Panc1 (cell line): ENCODE results near the gene ARSG. TPM values are rescaled to one million over a fixed set of nuclear protein-coding genes. Genes with fewer than 3 reads are reported as not detected.

Source experiments
- ATAC-seq: fragments of 200-7000 bp; cut with Tn5 transposase; 2 replicates; pipeline ENCODE4 v1.9.1; 2020; ENCODE audit warnings: mild to moderate bottlenecking, moderate library complexity
- BruUV-seq: library from RNA; stranded (reverse); fragments of 400-500 nt; replicated peaks from 2 replicates; lab custom pipeline; 2021; lab: Mats Ljungman, UMichigan
- CTCF ChIA-PET: fragments of 300-600 bp; sonication (Branson Sonifier 250); formaldehyde crosslinking; loops from one replicate; lab custom pipeline; 2022; ENCODE audit warnings: antibody characterized with exemption; lab: Charles Lee
- POLR2A ChIA-PET: fragments of 300-600 bp; sonication (Branson Sonifier 250); formaldehyde crosslinking; loops from one replicate; lab custom pipeline; 2022; ENCODE audit warnings: antibody characterized with exemption; lab: Charles Lee
- DNase-seq: peaks from one replicate; pipeline ENCODE4 v3.0.0-alpha.2; 2010; ENCODE audit warnings: low read depth, low spot score
- H3K27ac ChIP-seq: 2 replicates; pipeline ENCODE4 v1.5.1; 2011; ENCODE audit warnings: mild to moderate bottlenecking, low read length, inconsistent platforms
- H3K27me3 ChIP-seq: fragments of 200-500 bp; sonication (Bioruptor generic); 2 replicates; pipeline ENCODE4 v1.6.0; 2014; ENCODE audit warnings: low read length, inconsistent platforms; ENCODE audit not compliant: control insufficient read depth, insufficient read depth
- H3K36me3 ChIP-seq: fragments of 200-500 bp; sonication (Bioruptor generic); 2 replicates; pipeline ENCODE4 v1.5.1; 2014; ENCODE audit warnings: inconsistent platforms, mild to moderate bottlenecking, low read length, moderate library complexity; ENCODE audit not compliant: control insufficient read depth, insufficient read depth
- H3K4me1 ChIP-seq: 2 replicates; pipeline ENCODE4 v1.5.1; 2011; ENCODE audit warnings: inconsistent platforms, mild to moderate bottlenecking, low read length, moderate library complexity; ENCODE audit not compliant: control insufficient read depth, insufficient read depth
- H3K4me3 ChIP-seq, 2 experiments: 2 replicates each; pipeline ENCODE4 v1.5.1; 2011 to 2012; ENCODE audit warnings: low read depth in 2 of 2, low read length in 2 of 2, mild to moderate bottlenecking in 2 of 2, inconsistent platforms in 1 of 2, moderate library complexity in 1 of 2
- H3K9me3 ChIP-seq: fragments of 200-500 bp; sonication (Bioruptor generic); 2 replicates; pipeline ENCODE4 v1.5.1; 2014; ENCODE audit warnings: low read depth, mild to moderate bottlenecking, inconsistent platforms, low read length, moderate library complexity; ENCODE audit not compliant: control insufficient read depth, insufficient read depth
- CTCF ChIP-seq: fragments of 450-650 bp; IDR thresholded peaks from 2 replicates; pipeline ENCODE4 v1.5.1; 2017; ENCODE audit warnings: mild to moderate bottlenecking
- POLR2AphosphoS5 ChIP-seq: IDR thresholded peaks from 2 replicates; pipeline ENCODE4 v1.6.1; 2012; ENCODE audit warnings: mild to moderate bottlenecking, low read depth, low read length, moderate library complexity
- REST ChIP-seq, 2 experiments: IDR thresholded peaks; 2 replicates each; pipeline ENCODE4 v1.6.1; 2011 to 2012; ENCODE audit warnings: low read depth in 2 of 2, control low read depth in 1 of 2, low read length in 1 of 2, mild to moderate bottlenecking in 1 of 2, moderate library complexity in 1 of 2; ENCODE audit not compliant: insufficient read depth in 1 of 2
- SIN3A ChIP-seq: IDR thresholded peaks from 2 replicates; pipeline ENCODE4 v1.6.1; 2012; ENCODE audit warnings: low read depth, mild to moderate bottlenecking, low read length, moderate library complexity, borderline replicate concordance; ENCODE audit not compliant: insufficient read depth
- TCF7L2 ChIP-seq: IDR thresholded peaks from 2 replicates; pipeline ENCODE4 v1.6.1; 2011; ENCODE audit warnings: mild to moderate bottlenecking, low read depth, low read length, inconsistent platforms
- in situ Hi-C: cut with HindIII; loops from 2 replicates; pipeline ENCODE4 v1.10.0; 2016; ENCODE audit warnings: low sequenced_read_pairs, low pct_unique_long_range_greater_than_20kb
- intact Hi-C: fragments of 100-400 bp; cut with micrococcal nuclease; formaldehyde crosslinking; loops from one replicate; pipeline ENCODE4 v1.10.0; 2022; ENCODE audit not compliant: unreplicated experiment
- total RNA-seq: library from RNA; stranded (reverse); gene quantifications from one replicate; pipeline ENCODE4 v1.2.1, GENCODE V29; 2021; ENCODE audit not compliant: unreplicated experiment

The ARSG gene
- total RNA-seq, 1 experiment from 2014 or later, result 2.3 TPM

- no peak overlapping the region for H3K27ac ChIP-seq
- no TSS peak for BruUV-seq
- no peak for TF ChIP-seq SIN3A
- TF ChIP-seq CTCF, result no peak
- H3K4me1 ChIP-seq, result no peaks in the 10 kb centered on the region
- H3K27me3 ChIP-seq, result no peaks in the 10 kb centered on the region
- DNase-seq (no peak), ATAC-seq (no peak)
- no peaks in the 10 kb centered on the region for H3K9me3 ChIP-seq
- no peaks in the 10 kb centered on the region for H3K36me3 ChIP-seq
- H3K4me3 ChIP-seq, result no peak overlapping the region
- POLR2A ChIA-PET, result no interaction called here
- CTCF ChIA-PET, result no interaction called here
- in situ Hi-C loops, result no loop called here
- intact Hi-C loops, result no loop called here
These were observed 132.0 kb downstream of the ARSG start for GRCh38 chr17:68423251-68423650.

GRCh38 chr17:68424203-68424602 lies 132.9 kb downstream of the ARSG start:
- in situ Hi-C loops (no loop called here), intact Hi-C loops (no loop called here)
- Histone ChIP-seq H3K9me3 (no peaks in the 10 kb centered on the region), H3K27me3 (no peaks in the 10 kb centered on the region), H3K27ac (no peak overlapping the region), H3K4me1 (no peaks in the 10 kb centered on the region), H3K36me3 (no peaks in the 10 kb centered on the region), H3K4me3 (no peak overlapping the region)
- TF ChIP-seq SIN3A (no peak), CTCF (no peak), POLR2AphosphoS5 (no peak), TCF7L2 (no peak)
- CTCF ChIA-PET, result no interaction called here
- no TSS peak for BruUV-seq
- POLR2A ChIA-PET, result interaction anchor here (0.5 kb wide), 1 partner anchor 296 kb away, joined by 3 read pairs; no protein-coding TSS in a partner anchor
- no peak for DNase-seq
- ATAC-seq, result no peak

GRCh38 chr17:68424861-68425260 lies 133.6 kb downstream of the ARSG start:
- POLR2A ChIA-PET, result interaction anchor here (0.5 kb wide), 1 partner anchor 295 kb away, joined by 3 read pairs; no protein-coding TSS in a partner anchor

More at GRCh38 chr17:68424861-68425260, 133.6 kb downstream of the ARSG start:
- Histone ChIP-seq H3K9me3 (no peaks in the 10 kb centered on the region), H3K4me1 (no peaks in the 10 kb centered on the region), H3K36me3 (no peaks in the 10 kb centered on the region), H3K27me3 (no peaks in the 10 kb centered on the region), H3K4me3 (no peak overlapping the region), H3K27ac (no peak overlapping the region)
- in situ Hi-C loops (no loop called here), intact Hi-C loops (no loop called here)
- CTCF ChIA-PET, result no interaction called here
- no peak for TF ChIP-seq POLR2AphosphoS5
- no peak for TF ChIP-seq TCF7L2
- TF ChIP-seq REST (IDR thresholded peaks at IDR 0.05; ENCODE audit: insufficient read depth in 1 of 2, low read depth in 2 of 2, low read length in 1 of 2), result no peak
- no peak for TF ChIP-seq SIN3A
- no peak for TF ChIP-seq CTCF
- no TSS peak for BruUV-seq
- ATAC-seq (no peak), DNase-seq (no peak)
